ENCODE measurements around the gene HHIP. TPM values are rescaled to one million over a fixed set of nuclear protein-coding genes. Genes with fewer than 3 reads are reported as not detected.

HHIP gene
- total RNA-seq, 1 experiment from 2014 or later: not detected

DNA sequence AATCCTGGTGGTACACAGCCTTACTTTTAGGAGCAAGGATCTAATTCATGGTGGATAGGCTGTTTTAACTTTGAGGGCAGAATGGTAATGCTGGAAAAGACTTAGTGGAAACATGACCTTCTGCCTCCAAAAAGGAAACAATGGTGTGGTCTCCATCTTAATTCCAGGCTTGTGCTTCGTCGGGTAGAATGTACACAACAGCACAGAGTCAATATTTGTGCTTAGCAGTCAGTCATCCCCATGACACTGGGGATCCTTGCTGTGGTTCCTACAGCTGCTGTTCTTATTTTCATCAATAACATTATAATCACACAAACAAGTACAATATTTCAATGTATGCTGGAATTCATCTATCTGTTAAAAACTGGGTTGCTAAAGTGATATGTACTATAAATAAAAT, 104.4 kb downstream of the HHIP start:
- BruUV-seq (replicated peaks): no TSS peak
- TF ChIP-seq, protein P1, sequence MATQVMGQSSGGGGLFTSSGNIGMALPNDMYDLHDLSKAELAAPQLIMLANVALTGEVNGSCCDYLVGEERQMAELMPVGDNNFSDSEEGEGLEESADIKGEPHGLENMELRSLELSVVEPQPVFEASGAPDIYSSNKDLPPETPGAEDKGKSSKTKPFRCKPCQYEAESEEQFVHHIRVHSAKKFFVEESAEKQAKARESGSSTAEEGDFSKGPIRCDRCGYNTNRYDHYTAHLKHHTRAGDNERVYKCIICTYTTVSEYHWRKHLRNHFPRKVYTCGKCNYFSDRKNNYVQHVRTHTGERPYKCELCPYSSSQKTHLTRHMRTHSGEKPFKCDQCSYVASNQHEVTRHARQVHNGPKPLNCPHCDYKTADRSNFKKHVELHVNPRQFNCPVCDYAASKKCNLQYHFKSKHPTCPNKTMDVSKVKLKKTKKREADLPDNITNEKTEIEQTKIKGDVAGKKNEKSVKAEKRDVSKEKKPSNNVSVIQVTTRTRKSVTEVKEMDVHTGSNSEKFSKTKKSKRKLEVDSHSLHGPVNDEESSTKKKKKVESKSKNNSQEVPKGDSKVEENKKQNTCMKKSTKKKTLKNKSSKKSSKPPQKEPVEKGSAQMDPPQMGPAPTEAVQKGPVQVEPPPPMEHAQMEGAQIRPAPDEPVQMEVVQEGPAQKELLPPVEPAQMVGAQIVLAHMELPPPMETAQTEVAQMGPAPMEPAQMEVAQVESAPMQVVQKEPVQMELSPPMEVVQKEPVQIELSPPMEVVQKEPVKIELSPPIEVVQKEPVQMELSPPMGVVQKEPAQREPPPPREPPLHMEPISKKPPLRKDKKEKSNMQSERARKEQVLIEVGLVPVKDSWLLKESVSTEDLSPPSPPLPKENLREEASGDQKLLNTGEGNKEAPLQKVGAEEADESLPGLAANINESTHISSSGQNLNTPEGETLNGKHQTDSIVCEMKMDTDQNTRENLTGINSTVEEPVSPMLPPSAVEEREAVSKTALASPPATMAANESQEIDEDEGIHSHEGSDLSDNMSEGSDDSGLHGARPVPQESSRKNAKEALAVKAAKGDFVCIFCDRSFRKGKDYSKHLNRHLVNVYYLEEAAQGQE (IDR thresholded peaks at IDR 0.05; ENCODE audit: low read depth): no peak
- TF ChIP-seq SRF (IDR thresholded peaks at IDR 0.05; ENCODE audit: low read depth) (no peak), EZH2 (IDR thresholded peaks at IDR 0.05) (no peak), POLR2AphosphoS5 (IDR thresholded peaks at IDR 0.05; ENCODE audit: low read depth, low read length) (no peak), FOSL1 (IDR thresholded peaks at IDR 0.05; ENCODE audit: low read depth) (no peak), ELF1 (IDR thresholded peaks at IDR 0.05; ENCODE audit: borderline replicate concordance, low read depth) (no peak)
- TF ChIP-seq, protein P2, sequence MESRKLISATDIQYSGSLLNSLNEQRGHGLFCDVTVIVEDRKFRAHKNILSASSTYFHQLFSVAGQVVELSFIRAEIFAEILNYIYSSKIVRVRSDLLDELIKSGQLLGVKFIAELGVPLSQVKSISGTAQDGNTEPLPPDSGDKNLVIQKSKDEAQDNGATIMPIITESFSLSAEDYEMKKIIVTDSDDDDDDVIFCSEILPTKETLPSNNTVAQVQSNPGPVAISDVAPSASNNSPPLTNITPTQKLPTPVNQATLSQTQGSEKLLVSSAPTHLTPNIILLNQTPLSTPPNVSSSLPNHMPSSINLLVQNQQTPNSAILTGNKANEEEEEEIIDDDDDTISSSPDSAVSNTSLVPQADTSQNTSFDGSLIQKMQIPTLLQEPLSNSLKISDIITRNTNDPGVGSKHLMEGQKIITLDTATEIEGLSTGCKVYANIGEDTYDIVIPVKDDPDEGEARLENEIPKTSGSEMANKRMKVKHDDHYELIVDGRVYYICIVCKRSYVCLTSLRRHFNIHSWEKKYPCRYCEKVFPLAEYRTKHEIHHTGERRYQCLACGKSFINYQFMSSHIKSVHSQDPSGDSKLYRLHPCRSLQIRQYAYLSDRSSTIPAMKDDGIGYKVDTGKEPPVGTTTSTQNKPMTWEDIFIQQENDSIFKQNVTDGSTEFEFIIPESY (IDR thresholded peaks at IDR 0.05; ENCODE audit: extremely low read depth, insufficient replicate concordance, low read length): no peak

More for the DNA sequence above, 104.4 kb downstream of the HHIP start:
- Histone ChIP-seq H3K4me3 (replicated peaks in 1 of 2; ENCODE audit: low read depth in 1 of 2, low read length in 2 of 2) (no peak overlapping the region), H3K9me3 (ENCODE audit: control insufficient read depth in 1 of 2, insufficient read depth in 1 of 2, low read depth in 1 of 2, low read length in 2 of 2) (no peaks in the 10 kb centered on the region), H3K4me1 (ENCODE audit: control insufficient read depth in 1 of 2, insufficient read depth in 2 of 2, low read length in 2 of 2) (no peaks in the 10 kb centered on the region), H2AFZ (ENCODE audit: low read depth, low read length, poor library complexity, severe bottlenecking) (no peak overlapping the region), H3K4me2 (ENCODE audit: low read length) (no peak overlapping the region), H3K79me2 (ENCODE audit: insufficient read depth, low read length) (no peaks in the 10 kb centered on the region), H3K27me3 (ENCODE audit: insufficient read depth, low read length) (no peaks in the 10 kb centered on the region), H3K36me3 (ENCODE audit: control insufficient read depth in 1 of 2, insufficient read depth in 2 of 2, low read length in 2 of 2) (no peaks in the 10 kb centered on the region), H4K20me1 (ENCODE audit: insufficient read depth) (no peaks in the 10 kb centered on the region), H3K9ac (ENCODE audit: low read length) (no peak overlapping the region), H3K9me2 (ENCODE audit: insufficient read depth) (no peaks in the 10 kb centered on the region), H3K27ac (ENCODE audit: low read depth, low read length) (no peak overlapping the region)
- POLR2A ChIA-PET: no interaction called here
- intact Hi-C loops (cut with micrococcal nuclease): loop anchor here (10.0 kb wide), 1 partner anchor 576 kb away; no protein-coding TSS in a partner anchor
- DNase-seq (ENCODE audit: low read depth, low spot score) (no peak), ATAC-seq (no peak)
- RAD21 ChIA-PET (ENCODE audit: low non-redundant PET in 1 of 2, low total read pairs in 2 of 2, uncharacterized antibody in 2 of 2, unreplicated experiment in 2 of 2): no interaction called here
- CTCF ChIA-PET: no interaction called here
